Left renal pelvis (tissue), 4 donors: ENCODE data around the gene B3GALT5. TPM values are rescaled to one million over a fixed set of nuclear protein-coding genes. Genes with fewer than 3 reads are reported as not detected.
"Not testable (repeated sequence)": the region's sequence is repeated elsewhere in the genome, so short reads cannot be mapped to it uniquely, and the experiment has no call there.

Source experiments
- DNase-seq, 4 donors: peaks; one replicate each; pipeline ENCODE4 v3.0.0-alpha.2; 2013; ENCODE audit warnings: low read depth in 4 of 4, low spot score in 3 of 4
- polyA plus RNA-seq, 4 donors: library from polyadenylated mRNA; unstranded; fragments of 120-200 nt; gene quantifications; one replicate each; pipeline ENCODE4 v1.2.1, GENCODE V29; 2013; ENCODE audit not compliant: insufficient read length in 4 of 4

The B3GALT5 gene
- polyA plus RNA-seq, 4 donors = 0.34 to 1.9 (median 1.4) TPM

DNA sequence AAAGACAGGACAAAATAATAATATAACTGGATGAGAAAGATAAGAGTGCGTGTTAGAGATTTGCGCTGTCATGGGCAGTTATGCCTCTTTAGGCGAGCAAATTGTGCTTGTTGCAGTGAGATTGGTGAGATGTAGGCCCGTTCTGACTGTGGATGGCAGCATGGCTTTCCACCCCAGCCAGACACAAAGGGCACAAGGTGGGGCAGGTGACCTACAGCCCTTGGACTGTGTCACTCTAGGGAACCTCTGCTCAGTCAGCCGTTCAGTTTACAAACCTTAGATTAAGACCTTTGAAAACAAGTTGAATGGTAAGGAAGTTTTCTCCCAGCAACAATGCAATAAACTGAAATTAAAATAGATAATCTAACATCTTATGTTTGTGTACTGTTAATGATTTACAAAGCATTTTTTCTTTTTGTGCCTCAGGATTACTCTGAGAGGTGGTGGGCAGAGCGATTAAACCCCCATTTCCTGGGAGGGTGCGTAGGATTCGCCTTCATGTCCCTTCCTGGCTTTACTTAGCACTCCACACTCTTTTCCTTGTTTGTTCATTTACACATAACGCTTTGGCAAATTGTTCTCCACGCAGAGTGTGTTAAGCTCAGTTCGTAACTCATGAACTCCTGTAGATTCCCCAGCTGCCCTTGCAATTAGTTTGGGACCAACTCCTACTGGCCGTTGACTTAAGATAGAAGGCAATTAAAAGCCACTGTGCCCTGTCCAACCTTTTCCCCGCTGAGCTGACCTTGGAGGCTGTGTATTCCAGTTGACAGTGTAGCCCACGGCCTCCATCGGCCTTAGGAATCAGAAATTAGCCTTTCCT lies 74.1 kb downstream of the B3GALT5 start:
- DNase-seq = no peak

DNA sequence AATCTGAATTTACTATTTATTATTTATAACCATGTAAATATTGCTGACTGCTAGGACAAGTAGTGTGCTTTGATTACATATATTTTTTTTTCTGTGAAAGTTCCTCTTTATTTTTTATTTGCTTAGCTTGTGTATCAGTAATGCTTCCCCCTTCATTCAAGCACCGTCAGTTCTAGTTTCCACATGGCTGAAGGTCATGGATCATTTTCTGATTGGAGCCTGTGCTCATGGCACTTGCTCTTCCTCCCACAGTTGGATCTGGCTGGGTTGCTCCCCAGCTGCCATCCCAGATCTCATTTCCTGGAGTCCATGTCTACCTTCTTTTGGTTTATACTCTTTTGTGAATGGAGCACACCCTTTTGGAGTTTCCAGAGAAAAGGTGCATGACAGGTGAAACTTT lies 75.3 kb downstream of the B3GALT5 start:
- DNase-seq = no peak

DNA sequence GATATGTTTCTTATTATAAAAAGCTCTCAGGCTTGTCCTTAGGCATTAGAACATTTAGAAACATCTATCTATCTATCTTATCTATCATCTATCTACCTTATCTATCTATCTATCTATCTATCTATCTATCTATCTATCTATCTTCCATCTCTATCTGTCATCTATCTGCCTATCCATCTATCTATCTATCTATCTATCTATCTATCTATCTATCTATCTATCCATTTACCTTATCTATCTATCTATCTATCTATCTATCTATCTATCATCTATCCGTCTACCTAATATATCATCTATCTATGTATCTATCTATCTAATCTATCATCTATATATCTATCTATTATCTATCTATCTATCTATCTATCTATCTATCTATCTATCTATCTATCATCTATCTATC lies 77.1 kb downstream of the B3GALT5 start:
- not testable (repeated sequence) for DNase-seq

DNA sequence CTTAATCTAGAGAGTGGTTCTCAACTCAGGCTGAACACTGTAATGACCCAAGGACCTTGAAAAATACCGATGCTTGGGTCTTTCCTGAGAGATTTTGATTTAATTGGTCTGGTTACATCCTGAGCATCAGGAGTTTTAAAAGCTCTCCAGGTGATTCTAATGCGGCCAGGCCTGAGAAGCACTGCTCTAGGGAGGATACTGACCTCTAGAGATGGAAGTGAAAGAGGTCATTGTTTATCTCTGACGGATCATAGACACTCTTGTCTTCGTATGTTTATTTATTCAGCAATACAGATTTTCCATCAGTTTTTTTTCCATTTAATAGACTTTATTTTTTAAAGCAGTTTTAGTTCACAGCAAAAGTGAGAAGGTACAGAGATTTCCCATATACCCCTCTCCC lies 77.7 kb downstream of the B3GALT5 start:
- DNase-seq = no peak

DNA sequence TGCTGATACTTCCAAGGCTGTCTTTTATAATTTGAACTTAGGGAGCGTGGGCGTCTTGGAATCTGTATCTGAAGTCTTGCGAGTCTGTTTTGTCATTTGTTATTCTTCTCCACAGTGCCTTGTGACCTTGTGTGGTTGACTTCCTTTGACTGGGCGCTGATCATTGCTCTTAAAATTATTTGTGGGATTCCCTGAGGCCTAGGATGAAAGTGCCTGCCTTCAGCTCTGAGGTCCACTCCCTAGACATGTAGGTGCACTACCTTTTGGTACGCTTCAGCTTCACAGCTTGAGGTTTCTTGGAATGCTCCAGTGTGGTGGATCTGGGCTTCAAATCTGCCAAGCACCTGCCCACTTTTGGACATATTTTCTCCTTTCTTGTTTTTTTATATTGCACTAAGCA lies 82.0 kb downstream of the B3GALT5 start:
- no peak for DNase-seq

DNA sequence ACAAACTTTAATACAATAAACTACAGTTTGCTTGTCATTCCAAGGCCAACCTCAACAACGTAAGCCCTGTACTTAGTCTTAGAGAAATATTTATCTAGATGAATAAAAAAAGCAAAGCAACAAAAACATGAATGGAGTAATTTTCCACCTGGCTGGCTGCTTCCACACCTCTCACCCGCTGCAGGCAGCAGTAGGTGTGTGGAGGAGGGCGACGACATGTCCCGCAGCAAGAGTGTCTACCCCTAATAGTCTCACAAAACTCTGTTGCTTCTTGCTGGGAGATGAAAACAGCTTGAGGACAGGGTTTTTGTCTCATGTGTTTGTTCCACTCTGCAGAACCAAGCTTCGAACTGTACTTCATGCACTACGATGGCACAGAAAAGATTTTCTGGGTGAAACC lies 83.5 kb downstream of the B3GALT5 start:
- no peak for DNase-seq

DNA sequence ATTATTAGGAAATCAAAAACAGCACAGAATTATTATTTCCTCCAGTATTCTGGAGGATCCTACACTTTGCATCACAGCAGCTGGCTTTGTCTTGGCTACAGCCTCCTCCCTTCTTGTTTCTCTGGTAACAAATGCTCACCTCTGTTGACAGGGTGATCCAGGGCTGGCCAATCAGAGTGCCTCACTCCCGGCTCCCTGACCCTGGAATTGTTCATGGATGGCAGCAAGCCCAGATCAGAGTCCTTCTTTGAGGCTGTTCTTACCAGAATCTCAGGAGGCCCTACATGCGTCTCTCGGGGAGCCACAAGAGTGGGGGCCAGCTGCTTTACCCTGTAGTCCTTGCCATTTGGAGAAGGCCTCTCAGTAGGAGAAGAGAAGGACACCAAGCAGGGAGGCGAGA lies 83.9 kb downstream of the B3GALT5 start:
- DNase-seq = no peak

DNA sequence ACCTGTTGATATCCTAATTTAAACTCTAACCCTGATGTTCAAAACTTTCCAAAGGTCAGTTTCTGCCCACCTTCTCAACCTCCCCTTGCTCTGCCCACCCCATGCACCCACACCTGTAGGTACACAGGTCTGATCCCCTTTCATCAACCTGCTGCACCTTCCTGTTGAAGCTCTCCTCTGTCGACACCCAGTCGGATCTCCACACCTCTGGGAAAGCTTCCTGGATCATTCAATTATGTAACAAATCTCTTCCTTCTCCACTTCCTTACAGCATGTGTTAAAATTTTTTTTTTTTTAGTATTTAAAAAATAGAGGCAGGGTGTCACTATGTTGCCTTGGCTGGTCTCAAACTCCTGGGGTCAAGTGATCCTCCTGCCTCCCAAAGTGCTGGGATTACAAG lies 87.6 kb downstream of the B3GALT5 start:
- DNase-seq = no peak

DNA sequence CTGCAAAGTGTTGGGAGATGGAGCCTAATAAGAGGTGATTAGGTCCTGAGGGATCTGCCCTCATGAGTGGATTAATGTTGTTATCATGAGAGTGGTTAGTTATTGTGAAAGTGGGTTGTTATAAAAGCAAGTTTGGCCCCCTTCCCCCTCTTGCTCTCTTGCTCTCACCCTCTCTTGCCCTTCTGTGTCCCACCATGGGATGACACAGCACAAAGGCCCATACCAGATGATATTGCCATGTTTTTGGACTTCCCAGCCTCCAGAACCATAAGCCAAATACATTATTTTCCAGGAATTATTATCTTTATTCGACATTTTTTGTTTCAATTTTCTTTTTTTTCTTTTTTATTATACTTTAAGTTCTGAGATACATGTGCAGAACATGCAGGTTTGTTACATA lies 90.8 kb downstream of the B3GALT5 start:
- DNase-seq = no peak

DNA sequence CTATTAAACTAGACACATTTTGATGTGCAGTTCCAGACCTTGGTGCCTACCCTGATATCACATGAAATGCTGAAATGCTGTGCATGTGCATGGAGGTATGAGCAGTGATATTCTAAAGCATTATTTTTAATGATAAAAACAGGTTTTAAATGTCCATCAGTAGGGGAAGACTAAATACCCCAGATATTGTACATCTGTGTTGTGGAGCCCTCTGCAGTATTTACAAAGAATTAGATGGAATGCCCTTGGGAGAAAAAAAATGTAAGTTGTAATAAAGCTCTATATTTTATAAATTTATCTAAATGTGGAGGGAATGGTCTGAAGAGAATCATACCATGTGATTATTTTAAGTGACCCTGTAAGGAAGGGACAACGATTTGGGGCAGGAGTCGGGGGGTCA lies 93.1 kb downstream of the B3GALT5 start:
- DNase-seq = no peak

DNA sequence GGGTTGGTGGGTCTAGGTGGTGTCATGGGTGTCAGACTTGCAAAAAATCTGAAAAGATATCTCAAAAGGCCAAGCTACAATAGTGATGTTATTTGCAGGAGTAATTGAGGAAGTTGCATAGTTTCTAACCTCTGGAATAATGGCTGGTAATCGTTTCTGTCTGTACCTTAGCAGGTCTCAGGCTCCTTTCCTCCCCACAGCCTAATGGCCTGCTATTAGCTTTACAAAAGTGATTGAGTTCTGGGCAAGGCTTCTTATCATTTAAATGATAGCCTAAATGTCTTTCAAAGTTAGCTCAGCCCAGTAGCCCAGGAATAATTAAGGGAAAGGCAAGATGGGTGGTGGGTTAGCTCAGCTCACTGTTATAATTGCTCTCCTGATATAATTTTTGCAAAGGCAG lies 94.6 kb downstream of the B3GALT5 start:
- DNase-seq = no peak

DNA sequence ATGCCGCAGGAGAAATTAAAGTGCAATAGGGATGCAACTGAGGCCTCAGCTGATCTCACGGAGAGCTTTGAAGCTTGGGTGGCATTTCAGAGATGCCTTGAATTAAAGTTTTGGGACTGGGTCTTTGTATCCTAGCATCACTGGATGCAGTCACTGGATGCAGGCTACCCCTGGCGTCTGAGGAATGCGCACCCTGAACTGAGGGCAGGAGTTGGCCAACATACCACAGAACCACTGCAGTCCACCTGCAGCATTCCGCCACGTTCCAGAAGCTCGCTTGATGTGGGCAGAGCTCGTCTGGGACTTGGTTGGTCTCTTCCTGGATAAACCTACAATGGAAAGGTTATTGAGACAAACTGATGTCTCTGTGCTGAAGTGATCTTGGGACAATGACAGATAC lies 98.1 kb downstream of the B3GALT5 start:
- DNase-seq = no peak

DNA sequence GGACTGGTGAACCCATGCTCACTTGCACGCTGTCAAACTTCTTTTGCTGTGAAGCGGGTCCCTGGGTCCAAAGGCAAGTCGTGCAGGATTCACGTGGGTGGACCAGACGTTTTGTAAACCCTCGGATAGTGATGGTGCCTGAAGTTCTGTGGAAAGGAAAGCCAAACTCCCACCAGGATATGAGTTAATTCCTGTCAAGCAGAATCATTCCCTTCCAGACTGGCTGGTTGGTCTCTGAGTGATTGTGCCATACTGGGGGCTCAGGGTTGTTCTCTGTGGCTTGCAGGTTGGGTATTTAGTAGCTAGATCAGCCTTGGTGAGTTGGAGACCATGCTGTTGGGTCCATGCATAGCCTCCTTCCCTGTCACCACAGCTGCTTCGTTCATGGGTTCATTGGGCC lies 99.5 kb downstream of the B3GALT5 start:
- no peak for DNase-seq

DNA sequence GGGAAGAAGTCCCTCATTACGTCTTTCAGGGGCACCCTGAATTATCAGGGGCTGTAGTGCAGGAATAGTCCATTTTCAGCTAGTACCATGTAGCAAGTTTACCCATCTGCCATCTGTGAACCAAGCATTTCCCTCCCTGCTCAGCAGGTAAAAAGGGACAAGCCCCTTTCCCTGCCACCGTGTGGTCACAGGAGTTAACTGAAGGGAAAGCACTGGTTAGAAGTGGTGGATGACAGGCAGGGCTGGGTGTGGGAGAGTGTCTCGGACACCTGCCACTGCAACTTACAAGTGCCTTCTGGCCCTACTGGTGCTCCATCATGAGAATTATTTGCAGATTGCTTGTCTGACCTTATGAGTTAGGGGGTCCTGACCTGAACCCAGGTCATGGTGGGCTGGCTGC lies 100.2 kb downstream of the B3GALT5 start:
- no peak for DNase-seq

DNA sequence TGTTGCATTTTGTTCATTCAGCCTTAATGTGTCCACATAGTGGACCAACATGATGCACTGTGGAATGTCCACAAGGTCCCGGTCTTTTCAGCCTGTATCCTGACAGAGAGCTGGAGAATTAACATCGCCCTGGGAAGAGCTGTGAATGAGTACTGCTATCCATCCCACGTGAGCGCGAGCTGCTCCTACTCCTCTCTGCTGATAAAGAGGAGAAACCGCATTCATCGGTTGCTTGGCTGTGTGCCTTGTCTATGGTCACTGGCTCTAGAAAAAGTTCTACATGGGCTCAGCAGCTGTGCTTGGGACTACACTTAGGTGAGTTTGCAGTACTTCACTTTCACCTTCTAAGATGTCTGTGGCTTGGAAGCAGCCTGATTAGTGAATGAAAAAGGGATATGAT lies 101.2 kb downstream of the B3GALT5 start:
- no peak for DNase-seq

DNA sequence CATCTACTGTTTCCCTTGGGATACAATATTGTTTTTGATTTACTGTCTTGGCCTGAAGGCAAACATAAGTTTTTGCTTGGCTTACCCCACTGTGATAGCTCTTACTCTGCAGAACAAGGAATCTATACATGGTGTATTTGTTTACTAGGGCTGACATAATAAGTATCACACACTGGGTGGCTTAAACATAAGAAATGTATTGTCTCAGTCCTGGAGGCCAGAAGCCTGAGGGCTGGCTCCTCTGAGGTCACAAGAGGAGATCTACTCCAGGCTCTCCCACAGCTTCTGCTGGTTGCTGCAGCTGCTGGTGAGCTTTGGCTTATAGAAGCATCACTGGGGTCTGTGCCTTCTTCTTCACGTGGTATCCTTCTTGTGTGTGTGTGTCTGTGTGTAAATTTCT lies 101.6 kb downstream of the B3GALT5 start:
- no peak for DNase-seq

DNA sequence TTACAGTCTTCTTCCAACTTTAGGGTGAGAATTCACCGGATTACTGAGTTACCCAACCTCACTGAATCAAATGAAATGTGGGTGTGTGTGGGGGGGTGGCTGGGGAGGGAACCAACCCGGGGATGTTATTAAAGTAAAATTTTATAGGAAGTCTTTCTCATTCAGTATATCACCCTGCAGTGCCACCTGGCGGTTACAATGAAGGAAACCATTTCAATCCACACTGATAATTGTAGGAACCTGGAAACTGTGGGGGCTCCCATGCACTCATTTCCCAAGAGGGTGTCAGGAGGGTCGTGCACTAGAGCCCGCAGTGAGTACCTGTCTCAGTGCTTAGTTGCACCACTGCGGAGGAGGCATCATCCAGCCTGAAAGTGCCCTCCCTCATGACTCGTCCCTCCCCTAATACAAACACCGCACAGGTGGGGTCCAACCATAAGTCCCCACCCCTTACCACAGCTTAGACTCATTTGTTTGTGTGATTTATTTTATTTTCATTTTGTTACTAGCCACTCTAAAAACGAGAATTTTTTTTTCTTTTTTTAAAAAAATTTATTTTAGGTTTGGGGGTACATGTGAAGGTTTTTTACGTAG lies 103.2 kb downstream of the B3GALT5 start:
- DNase-seq = peak in 3 of 4 donors; percentile 14 to 20 (median 16)

DNA sequence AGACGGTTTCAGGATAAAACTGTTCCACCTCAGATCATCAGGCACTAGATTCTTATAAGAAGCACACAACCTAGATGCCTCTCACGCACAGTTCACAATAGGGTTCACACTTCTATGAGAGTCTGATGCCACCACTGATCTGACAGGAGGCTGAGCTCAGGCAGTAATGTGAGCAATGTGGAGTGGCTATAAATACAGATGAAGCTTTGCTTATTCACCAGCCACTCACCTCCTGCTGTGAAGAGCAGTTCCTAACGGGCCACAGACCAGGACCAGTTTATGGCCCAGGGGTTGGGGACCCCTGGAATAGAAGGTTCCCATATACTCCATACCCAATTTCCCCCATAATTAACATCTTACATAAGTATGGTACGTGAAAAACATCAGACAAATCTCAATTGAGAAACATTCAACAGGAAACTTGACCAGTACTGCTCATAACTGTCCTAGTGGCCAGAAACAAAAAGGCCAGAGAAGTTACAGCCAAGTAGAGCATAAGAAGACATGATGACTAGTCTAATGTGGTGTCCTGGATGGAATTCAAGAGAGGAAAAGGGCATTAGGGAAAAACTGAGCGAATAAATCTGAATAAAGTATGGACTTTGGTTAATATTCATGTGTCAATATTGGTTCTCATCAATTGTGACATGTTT lies 107.5 kb downstream of the B3GALT5 start:
- no peak for DNase-seq

DNA sequence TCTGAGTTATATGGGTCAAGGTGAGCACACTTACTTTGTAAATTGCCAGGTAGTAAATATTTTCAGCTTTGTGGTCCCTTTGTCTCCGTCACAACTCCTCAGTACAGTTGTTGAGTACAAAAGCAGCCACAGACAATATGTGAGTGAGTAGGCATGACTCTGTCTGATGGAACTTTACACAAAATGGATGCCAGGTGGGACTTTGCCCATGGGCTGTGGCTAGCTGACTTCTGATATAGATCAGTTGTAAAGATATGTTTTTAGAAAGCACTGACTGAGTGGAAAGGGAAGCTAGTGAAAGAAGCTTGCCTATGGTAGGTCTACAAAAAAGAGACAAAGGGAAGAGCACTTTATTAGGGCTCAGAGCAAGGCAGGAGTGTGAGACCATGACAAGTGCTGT lies 109.1 kb downstream of the B3GALT5 start:
- no peak for DNase-seq
